KBM-7 (cell line): Measurements from ENCODE around the gene FAM107A.

Experiments
- DNase-seq: peaks from one replicate; pipeline ENCODE4 v3.0.0-alpha.2; 2015
- in situ Hi-C: fragments of 300-500 bp; cut with MboI; formaldehyde crosslinking; loops from 2 replicates; pipeline ENCODE4 v1.14.3; 2020; ENCODE audit warnings: low sequenced_read_pairs, low pct_unique_long_range_greater_than_20kb, mixed read lengths

The FAM107A gene

DNA sequence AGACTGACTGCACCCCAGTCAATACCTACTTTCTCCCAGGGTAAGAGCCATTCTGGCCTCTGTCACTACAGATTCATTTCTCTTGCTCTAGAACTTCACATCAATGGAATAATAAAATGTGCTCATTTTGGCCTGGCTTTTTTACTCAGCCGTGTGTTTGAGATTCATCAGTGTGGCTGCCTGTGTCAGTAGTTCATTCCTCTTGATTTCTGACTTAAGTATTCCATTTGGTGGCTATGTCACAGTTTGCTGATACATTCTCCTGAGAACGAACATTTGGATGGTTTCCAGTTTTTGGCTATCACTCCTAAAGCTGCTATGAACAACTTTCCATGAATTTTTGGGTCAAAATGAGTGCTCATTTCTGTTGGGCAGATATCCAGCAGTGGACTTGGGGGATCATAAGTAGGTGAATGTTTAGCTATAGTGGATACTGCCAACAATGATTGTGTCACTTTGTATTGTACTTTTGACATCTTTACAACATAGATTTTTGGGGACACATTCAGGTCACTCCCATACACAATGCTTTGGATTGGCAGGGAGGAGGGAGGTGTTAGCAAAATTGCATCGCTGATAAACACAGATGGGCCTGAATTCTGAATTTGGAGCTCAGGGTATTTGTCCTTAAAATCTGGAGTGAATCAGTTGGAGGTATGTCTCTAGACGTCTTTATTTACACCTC, 19.8 kb upstream of the FAM107A start:
- in situ Hi-C loops: no loop called here
- DNase-seq: no peak

DNA sequence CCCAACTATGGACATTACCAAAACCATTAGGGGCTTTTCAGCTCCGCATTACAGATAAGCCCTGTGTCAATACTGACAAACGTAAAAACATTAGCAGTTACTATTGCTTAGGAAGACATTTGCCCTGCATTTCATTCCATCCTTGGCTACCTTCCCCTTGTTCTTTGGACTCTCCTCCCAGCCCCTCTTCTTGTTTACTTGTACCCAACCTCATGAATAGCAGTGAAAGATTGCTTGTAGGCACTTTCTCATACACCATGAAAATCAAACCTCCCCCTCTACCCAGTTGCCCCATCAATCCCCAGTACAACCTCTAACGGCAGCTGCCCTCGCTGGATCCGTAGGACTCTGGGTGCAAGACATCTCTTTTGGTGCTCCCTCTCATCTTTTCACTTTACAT, 16.9 kb upstream of the FAM107A start:
- in situ Hi-C loops: no loop called here

DNA sequence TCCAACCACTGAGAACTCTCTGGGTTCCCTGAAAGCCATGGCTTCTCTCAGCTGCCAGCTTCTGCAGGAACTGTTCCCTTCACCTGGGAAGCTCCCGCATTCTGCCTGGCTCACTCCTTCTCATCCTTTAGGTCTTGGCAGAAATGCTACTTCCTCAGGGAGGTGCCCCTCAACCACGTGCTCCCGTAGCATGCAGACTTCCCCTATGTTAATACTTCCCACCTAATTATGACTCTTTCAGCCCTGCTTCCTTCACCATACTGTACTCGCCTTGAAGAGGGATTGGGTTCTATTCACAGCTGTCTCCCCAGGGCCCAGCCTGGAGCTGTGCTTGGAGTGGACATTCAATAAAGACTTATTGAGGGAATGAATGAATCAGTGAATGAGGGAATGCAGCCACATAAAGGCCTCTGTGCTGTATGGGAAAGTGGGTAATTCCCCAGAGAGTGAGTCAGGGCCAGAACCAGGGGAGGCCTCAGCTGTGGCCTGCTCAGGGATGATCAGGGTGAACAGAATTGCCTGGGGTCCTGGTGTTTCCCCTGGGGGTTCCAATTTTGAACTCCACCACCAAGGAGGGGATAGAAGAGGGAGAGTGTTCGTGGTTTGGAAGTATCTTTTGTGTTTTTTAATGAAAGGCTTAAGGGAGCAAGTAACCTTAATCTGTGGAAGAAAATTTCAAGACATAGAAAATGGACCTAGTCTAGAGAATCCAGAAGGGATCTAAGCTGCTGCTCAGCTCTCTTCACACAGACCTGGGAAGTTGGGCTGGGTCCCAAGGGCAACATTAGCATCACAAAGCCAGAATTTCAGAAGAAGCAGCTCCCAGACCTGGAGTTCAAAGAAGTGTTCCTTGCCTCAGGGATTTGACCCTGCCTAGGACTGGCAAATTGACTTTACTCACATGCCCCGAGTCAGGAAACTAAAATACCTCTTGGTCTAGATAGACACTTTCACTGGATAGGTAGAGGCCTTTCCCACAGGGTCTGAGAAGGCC, 14.6 kb upstream of the FAM107A start:
- DNase-seq: no peak
- in situ Hi-C loops: no loop called here

More for the DNA sequence above, 16.9 kb upstream of the FAM107A start:
- no peak for DNase-seq

DNA sequence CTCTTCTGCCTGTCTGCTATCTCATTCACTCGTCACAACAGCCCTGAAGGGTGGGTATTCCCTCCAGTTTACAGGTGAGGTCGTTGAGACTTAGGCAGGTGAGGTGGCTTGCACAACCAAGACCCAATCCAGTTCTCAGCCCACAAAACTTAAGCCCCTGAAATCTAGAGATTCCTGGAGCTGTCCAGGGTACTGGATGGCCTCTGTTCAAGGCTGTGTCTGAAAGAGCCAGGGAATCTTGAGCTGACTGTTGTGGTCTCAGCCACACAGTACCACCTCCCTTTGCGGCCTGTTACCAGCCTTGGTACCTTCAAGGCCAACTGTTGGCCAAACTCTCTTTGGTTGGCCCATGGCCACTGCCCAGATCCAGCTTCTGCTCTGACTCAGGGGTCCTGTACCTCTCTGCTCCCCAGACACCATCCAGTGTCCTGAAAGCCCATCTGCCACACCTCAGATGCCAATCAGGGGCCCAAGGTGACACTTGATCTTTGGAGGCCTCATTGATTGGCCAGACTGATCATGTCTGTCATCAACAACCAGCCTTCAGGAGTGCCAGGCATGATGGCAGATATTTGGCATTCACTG, 10.9 kb upstream of the FAM107A start:
- in situ Hi-C loops: no loop called here
- DNase-seq: peak; percentile 38

DNA sequence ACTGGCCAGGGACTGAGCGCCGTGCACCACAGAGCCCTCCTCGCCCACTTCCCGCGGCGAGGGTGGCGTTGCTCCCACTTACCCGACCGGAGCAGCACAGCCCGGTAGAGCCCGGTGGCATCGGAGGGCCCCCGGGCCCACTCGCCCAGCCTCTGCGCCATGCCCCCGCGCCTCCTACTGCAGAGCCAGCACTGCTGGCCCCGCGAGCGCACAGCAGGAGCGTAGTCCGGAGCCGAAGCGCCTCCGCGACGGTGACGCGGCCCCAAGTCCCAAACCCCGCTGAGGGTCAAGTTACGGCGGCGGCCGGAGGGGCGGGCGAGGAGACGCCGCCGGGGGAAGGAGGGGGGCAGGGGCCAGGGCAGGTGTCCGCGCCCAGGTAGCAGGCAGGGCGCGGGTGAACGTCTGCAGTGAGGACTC, 9.6 kb upstream of the FAM107A start:
- in situ Hi-C loops: no loop called here
- DNase-seq: no peak

DNA sequence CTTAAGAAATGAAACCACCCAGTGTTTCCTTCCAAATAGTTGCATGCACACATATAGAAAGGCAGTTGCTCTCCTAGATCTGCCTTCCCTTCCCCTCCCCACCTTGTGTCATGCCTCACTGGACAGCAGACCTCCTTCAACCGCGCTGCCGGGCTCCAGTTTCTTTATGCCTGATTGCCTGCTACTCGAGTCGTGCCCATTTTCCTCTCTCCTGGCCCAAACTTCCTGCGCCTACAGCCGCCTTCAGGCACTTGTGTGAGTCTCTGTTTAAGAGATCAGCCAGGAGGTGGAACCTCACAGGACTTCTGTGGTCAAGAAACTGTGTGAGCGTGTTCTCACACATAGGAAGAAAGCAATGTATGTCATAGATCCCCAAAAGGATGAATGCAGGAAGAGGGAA, 8.8 kb upstream of the FAM107A start:
- DNase-seq: peak; percentile 43
- in situ Hi-C loops: no loop called here

DNA sequence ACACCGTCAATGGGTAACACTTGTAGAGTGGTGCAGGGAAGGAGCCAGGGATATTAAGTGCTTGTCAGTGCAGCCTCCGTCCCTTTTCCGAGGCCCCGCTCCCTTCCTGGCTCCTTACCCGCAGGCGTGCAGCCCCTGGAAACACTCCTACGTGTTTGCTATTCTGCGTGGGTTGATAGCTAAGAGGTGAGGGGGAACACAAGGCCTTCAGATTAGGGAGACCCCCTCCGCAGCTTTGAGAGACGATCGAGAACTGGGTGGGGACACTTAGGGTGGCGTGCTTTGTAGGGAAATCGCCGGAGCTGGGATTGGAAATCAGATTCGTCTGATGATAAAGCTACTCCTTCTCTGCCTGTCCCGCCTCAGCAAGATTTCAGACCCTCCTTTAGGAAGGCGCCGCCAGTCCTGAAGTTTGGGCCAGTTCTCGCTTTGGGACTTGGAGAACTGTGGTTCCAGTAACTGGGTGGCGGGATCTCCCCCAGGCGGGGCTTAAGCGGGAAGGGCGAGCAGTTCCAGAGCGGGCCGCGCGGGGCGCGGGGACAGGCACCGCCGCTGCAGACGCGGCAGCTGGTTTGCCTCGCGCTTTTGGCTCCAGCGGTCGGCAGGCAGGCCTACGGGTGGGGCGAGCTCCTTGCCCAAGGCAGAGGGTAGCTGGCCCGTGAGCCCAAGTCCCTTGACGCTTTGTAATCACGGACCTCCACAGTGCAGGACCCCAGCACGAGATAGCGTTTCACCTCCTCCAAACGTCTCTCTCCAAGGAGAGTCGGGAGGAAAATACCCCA, 8.0 kb upstream of the FAM107A start:
- in situ Hi-C loops: no loop called here
- DNase-seq: peak; percentile 81

DNA sequence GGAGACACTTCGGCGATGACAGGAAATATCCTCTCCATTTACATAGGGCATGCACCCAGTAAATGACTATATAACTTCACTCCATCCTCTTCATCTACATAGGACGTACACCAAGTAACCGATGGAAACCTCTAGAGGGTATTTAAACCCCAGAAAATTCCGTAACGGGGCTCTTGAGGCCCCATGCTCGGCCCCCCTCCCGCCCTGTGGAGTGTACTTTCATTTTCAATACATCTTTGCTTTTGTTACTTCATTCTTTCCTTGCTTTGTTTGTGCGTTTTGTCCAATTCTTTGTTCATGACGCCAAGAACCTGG, 7.5 kb upstream of the FAM107A start:
- DNase-seq: peak; percentile 33
- in situ Hi-C loops: no loop called here

DNA sequence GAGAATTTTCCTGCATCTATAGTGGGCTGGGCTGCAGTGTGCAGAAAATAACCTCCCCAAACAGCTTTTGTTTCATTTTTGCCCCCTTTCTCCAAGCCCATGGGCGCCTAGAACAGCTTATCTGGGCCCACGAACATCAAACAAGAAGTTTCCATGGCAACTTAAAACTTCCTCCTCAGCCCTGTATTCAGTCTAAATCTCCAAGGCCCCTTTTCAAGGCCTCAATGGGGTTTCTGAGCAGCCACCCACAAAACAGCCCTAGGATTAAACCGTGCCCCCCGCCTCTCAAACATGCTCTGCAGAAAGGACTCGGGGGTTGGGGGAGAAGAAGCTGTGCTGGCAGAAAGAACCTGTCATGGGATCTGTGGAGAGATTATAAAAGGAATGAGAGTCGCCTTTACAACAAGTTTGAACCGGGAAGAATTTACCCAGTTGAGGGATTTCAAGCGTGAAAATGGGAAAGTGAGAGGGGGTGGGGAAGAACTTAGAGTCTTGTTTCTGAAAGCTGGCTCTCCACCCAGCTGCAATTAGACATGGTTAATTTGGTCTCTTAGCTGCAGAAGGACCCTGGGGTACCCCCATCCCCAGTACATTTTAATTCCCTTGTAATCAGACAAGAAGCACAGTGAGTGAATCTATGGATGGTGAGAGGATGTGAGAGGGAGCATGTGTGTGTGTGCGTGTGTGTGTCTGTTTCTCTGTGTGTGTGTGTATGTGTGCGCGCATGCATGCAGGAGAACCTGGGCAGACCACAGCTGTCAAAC, 4.3 kb upstream of the FAM107A start:
- in situ Hi-C loops: no loop called here
- peak; percentile 43 for DNase-seq

DNA sequence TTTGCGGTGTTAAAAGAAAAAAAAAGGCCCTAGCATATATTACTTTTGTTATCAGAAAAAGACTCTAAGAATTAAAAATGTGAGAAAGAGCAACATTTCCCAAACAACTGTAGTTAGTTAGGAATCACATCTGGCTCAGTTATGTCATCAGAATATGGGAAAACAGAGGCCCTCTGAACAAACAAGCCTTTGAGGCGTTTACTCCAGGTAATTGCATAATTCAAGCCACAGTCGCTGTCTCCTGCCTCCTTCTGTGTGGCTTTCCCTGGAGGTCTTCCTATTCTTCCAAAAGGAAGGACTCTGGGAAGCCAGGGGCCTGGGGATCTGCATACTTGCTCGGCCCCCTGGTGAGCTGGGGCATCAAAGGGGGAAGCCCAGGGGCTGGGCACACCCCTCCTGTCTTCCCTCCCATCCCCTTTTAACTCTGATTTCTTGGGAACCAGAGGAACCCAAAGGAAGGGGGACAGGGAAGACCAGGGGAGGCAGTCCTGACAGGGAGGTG, 3.7 kb upstream of the FAM107A start:
- no peak for DNase-seq
- in situ Hi-C loops: no loop called here

DNA sequence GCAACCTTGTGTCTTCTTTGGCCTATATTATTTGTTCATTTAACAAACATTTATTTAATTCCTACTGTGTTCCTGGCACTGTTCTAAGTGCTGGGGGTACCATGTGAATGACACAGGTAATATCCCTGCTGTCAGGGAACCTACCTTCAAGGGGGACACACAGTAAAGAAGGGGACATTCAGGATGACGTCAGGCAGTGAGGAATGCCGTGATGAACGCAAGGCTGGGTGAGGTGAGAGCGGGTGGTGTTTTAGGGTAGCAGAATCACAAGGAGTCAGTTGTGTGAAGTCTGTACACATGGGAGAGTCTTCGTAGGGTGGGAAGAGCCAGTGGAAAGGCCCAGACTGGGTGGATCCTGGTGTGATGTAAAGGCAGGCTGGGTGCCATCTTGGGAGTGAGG, 1.7 kb upstream of the FAM107A start:
- in situ Hi-C loops: no loop called here

DNA sequence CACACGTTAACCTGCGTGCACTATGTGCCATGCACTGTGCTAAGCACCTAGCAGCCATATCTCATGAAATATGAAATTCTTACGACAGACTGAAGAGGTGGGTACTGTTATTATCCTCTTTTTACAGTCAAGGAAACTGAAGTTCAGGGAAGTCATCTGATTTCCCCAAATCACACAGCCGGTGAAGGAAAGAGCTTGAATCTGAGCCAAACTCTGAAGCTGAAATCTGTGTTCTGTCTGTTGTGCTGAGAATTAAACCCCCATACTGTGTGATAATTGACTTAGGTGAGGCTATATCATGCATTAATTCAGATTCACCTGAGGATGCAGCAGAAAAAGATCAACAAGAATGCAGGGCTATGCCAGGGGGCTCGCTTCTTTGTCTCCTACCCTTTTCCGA, 475 bp downstream of the FAM107A start:
- DNase-seq: no peak
- in situ Hi-C loops: no loop called here

More for the DNA sequence above, 1.7 kb upstream of the FAM107A start:
- no peak for DNase-seq

DNA sequence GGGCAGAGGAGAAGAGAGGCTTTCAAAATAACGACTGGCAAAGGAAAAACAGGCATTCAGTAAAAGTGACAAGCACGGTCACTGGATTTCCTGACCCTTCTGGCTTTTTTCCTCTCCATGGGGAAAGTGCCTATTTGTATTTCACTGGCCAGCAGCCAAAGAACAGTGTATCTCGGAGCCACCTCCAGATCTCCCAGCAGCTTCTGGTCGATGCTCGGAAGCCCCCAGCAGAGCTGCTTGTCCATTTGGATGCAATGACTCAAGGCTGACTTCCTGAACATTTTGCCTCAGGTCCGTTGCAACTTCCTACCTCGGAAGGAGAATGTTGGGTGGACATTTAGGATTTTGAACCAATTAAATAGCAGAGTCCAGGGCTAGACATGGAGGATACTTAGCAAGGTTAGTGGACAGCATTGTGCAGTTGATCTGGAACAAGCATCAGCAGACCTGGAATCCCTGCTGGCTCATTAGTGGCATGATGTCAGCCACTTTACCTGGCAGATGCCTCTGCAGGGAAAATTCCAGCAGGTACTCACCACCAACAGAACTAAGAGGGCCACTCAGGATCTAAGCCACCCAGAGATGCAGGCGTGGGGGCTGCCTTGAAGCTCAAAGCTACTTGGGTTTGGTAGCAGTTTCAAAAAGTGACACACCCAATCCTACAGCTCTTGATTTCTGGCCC, 1.1 kb downstream of the FAM107A start:
- in situ Hi-C loops: no loop called here
- no peak for DNase-seq

DNA sequence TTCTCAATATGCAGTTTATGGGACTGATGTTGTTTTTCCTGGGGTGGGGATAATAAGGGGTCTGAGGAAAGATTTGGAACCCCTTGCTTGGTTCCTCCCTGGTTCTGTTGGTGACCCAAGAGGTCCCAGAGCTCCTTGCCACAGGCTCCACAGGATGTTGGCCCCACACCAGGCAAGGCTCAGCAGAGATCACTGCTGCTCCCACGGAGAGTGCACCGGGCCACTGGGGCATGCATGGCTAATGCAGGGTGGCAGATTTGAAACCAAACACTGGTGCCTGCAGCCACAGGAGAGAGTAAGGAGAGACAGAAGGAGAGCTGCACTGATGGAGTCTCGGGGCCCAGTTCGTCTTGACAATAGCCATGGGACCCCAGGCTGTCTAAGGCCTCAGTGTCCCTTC, 2.5 kb downstream of the FAM107A start:
- DNase-seq: no peak
- in situ Hi-C loops: no loop called here

DNA sequence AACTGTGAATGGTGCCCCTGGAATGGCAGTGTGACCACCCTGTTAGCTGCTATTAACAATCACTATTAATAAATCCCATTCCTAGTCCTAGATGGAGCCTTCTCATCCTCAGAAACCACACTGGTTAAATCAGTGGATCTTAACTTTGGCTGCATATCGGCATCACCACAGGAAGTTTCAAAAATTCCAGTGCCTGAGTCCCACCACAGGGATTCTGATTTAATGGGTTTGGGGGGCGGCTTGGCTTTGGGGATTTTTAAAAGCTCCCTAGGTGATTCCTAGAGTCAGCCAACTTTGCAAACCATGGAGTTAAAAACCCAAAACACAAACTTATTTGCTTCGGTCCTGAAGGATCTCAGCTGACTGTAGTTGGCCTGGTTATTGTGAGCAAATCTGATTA, 3.1 kb downstream of the FAM107A start:
- no peak for DNase-seq
- in situ Hi-C loops: no loop called here

DNA sequence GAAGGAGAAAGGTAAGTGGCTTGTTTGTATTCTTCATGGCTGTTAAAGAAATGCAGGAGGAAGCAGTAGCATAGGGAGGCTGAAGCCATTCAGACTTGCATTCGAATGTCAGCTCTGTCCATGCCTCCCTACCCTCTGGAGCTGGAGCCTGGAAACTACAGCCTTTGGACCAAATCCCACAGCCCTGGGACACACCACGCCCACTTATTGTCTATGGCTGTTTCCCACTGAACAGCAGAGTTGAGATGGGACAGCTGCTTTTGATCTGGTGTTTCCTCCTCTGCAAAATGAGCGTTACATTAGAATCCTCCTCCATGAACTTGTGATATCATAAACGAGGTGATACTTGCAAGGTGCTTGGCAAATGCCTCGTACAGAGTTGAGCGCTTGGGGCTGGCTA, 3.6 kb downstream of the FAM107A start:
- DNase-seq: no peak
- in situ Hi-C loops: no loop called here

DNA sequence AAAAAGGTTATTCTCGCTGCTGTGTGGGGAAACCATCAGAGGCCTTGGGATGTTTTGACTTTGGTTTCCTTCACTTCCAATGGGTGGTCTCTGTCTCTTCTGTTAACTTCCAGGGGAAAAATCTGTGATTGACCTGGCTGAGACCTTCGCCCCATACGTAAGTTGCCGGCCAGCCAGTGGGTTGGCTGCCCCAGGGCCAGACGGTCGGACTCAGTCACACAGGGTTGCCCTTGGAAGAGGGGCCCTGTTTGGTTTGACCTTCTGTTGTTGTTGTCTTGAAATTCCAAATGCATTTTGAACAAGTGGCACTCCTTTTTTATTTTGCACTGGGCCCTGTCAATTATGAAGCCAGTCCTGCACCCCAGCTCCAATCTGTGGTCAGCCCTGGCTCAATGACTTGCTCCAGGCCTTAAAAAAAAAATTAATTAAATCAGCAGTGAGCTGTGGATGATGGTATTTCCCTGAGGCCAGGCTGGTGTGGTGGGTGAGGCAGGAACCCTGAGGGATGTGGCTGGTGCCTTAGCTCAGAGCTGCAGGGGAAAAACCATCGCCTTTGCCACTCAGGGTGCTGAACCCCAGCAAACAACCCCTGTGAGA, 4.5 kb downstream of the FAM107A start:
- DNase-seq: no peak
- in situ Hi-C loops: no loop called here
